ENCODE data around the gene OPCML. TPM values are rescaled to one million over a fixed set of nuclear protein-coding genes. Genes with fewer than 3 reads are reported as not detected.

The OPCML gene
- polyA plus RNA-seq, 3 donors, result not detected

GRCh38 chr11:132719684-132720083 lies 812.6 kb downstream of the OPCML start:
- H3K36me3 Mint-ChIP-seq, result no peaks in the 10 kb centered on the region
- H3K27me3 ChIP-seq (ENCODE audit: control insufficient read depth in 2 of 2, insufficient read depth in 2 of 2, low read length in 2 of 2), result no peaks in the 10 kb centered on the region
- no peak overlapping the region for H3K4me2 ChIP-seq (replicated peaks; ENCODE audit: extremely low read depth, low read length, poor library complexity, severe bottlenecking)
- no peaks in the 10 kb centered on the region for H3K36me3 ChIP-seq (replicated peaks in 1 of 2; ENCODE audit: control insufficient read depth in 1 of 2, insufficient read depth in 2 of 2, low read length in 2 of 2)
- H3K27ac Mint-ChIP-seq, result no peak overlapping the region
- no peak overlapping the region for H3K4me3 ChIP-seq (replicated peaks in 1 of 3; ENCODE audit: low read depth in 2 of 3, low read length in 3 of 3)
- H3K4me1 Mint-ChIP-seq, result no peaks in the 10 kb centered on the region
- H3K4me1 ChIP-seq (ENCODE audit: control insufficient read depth in 1 of 2, insufficient read depth in 2 of 2, low read length in 2 of 2), result no peaks in the 10 kb centered on the region
- no peaks in the 10 kb centered on the region for H3K79me2 ChIP-seq (ENCODE audit: insufficient read depth, low read length)
- no peak overlapping the region for H3K27ac ChIP-seq (ENCODE audit: low read depth in 1 of 2, low read length in 2 of 2)
- H3K27me3 Mint-ChIP-seq (ENCODE audit: low read depth in 3 of 3), result peaks cover 0 to 4% (median 2%) of the 10 kb centered on the region in 3 donors
- intact Hi-C loops (cut with micrococcal nuclease), result no loop called here
- no peak overlapping the region for H2AFZ ChIP-seq (ENCODE audit: insufficient read depth, low read depth, low read length, poor library complexity, severe bottlenecking)
- no peak overlapping the region for H3K4me3 Mint-ChIP-seq
- TF ChIP-seq, protein P1, sequence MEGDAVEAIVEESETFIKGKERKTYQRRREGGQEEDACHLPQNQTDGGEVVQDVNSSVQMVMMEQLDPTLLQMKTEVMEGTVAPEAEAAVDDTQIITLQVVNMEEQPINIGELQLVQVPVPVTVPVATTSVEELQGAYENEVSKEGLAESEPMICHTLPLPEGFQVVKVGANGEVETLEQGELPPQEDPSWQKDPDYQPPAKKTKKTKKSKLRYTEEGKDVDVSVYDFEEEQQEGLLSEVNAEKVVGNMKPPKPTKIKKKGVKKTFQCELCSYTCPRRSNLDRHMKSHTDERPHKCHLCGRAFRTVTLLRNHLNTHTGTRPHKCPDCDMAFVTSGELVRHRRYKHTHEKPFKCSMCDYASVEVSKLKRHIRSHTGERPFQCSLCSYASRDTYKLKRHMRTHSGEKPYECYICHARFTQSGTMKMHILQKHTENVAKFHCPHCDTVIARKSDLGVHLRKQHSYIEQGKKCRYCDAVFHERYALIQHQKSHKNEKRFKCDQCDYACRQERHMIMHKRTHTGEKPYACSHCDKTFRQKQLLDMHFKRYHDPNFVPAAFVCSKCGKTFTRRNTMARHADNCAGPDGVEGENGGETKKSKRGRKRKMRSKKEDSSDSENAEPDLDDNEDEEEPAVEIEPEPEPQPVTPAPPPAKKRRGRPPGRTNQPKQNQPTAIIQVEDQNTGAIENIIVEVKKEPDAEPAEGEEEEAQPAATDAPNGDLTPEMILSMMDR (IDR thresholded peaks at IDR 0.05), result no peak
- H3K9ac ChIP-seq (ENCODE audit: insufficient read depth, low read length, poor library complexity, severe bottlenecking), result no peak overlapping the region
- peaks cover 0 to under 1% of the 10 kb centered on the region in 2 donors for H3K9me3 ChIP-seq (replicated peaks in 1 of 2; ENCODE audit: control insufficient read depth in 1 of 2, insufficient read depth in 1 of 2, low read length in 2 of 2)
- no peaks in the 10 kb centered on the region for H4K20me1 ChIP-seq (ENCODE audit: insufficient read depth, low read length)
- no peak for DNase-seq
- peaks cover 0 to 8% (median 2%) of the 10 kb centered on the region in 7 donors for H3K9me3 Mint-ChIP-seq
- whole genome bisulfite sequencing (ENCODE audit: insufficient coverage), result 21% methylated on average over 3 of the region's 4 CpGs

DNA sequence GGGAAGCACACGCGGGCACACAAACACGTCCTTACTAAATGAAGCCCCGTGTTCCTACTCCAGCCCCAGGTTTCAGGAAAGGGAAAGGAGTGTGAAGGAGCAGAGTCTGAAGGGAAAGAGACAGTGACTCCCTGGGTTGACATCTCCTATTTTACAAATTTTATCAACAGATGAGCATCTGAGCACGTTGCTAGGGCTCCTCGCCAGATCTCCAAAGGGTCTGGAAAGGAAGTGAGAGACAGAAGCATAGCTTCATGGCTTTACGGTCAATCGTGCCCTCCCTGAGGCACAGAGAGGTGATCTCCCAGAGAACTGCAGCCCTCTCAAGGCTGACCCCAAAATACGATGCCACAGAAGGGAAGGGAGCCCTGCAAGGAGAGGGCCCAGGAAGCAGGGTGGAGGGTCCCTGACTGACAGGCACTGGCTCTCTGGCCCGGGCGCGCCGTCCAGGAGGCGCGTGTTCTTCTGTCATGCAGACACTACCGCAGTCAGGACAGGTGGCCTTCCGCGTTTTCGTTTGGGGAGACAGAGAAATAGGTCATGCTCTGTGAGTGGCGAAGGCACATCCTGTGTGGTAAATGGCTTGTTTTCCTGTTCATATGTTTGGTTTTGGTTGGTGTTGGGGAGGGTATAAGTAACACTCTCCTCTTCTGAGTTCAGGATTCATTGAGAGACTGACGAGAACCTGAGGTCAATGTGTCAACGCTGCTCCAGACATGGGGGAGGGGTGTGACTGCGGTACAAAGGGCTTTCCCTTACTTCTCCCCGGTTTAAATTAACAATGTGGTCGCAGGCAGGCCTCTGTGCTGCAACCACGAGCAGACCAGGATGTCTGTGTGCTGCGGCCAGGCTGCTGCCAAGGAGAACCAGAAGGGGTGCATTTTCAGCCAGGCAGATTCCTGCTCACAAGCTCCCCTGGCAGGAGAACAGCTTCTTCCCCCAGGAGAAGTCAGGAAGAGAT lies 813.3 kb downstream of the OPCML start:
- Histone ChIP-seq H3K36me3 (replicated peaks in 1 of 2; ENCODE audit: control insufficient read depth in 1 of 2, insufficient read depth in 2 of 2, low read length in 2 of 2) (no peaks in the 10 kb centered on the region), H2AFZ (ENCODE audit: insufficient read depth, low read depth, low read length, poor library complexity, severe bottlenecking) (no peak overlapping the region), H3K27me3 (ENCODE audit: control insufficient read depth in 2 of 2, insufficient read depth in 2 of 2, low read length in 2 of 2) (no peaks in the 10 kb centered on the region), H4K20me1 (ENCODE audit: insufficient read depth, low read length) (no peaks in the 10 kb centered on the region), H3K79me2 (ENCODE audit: insufficient read depth, low read length) (no peaks in the 10 kb centered on the region), H3K4me1 (ENCODE audit: control insufficient read depth in 1 of 2, insufficient read depth in 2 of 2, low read length in 2 of 2) (no peaks in the 10 kb centered on the region), H3K4me3 (replicated peaks in 1 of 3; ENCODE audit: low read depth in 2 of 3, low read length in 3 of 3) (no peak overlapping the region), H3K9me3 (replicated peaks in 1 of 2; ENCODE audit: control insufficient read depth in 1 of 2, insufficient read depth in 1 of 2, low read length in 2 of 2) (no peaks in the 10 kb centered on the region), H3K27ac (ENCODE audit: low read depth in 1 of 2, low read length in 2 of 2) (no peak overlapping the region), H3K9ac (ENCODE audit: insufficient read depth, low read length, poor library complexity, severe bottlenecking) (no peak overlapping the region), H3K4me2 (replicated peaks; ENCODE audit: extremely low read depth, low read length, poor library complexity, severe bottlenecking) (no peak overlapping the region)
- H3K27ac Mint-ChIP-seq, result no peak overlapping the region
- H3K9me3 Mint-ChIP-seq, result peaks cover 0 to 8% (median 0%) of the 10 kb centered on the region in 7 donors
- intact Hi-C loops (cut with micrococcal nuclease), result no loop called here
- H3K27me3 Mint-ChIP-seq (ENCODE audit: low read depth in 3 of 3), result peaks cover 0 to 4% (median 2%) of the 10 kb centered on the region in 3 donors
- TF ChIP-seq, protein P1 (IDR thresholded peaks at IDR 0.05), result no peak
- H3K36me3 Mint-ChIP-seq, result no peaks in the 10 kb centered on the region
- DNase-seq, result no peak
- no peak overlapping the region for H3K4me3 Mint-ChIP-seq
- WGBS (ENCODE audit: insufficient coverage), result 13% methylated on average over 21 of the region's 27 CpGs
- no peaks in the 10 kb centered on the region for H3K4me1 Mint-ChIP-seq
